Neural cell (in vitro differentiated cells): ENCODE measurements around the gene DNAJC15. TPM values are rescaled to one million over a fixed set of nuclear protein-coding genes. Genes with fewer than 3 reads are reported as not detected.

ENCODE experiments used
- H2AFZ ChIP-seq: fragments of 200-600, 300-800 bp; sonication (generic), shearing (Covaris generic); 2 replicates; pipeline ENCODE4 v1.6.0; 2014; ENCODE audit warnings: low read depth, mild to moderate bottlenecking, antibody characterized with exemption, low read length, moderate library complexity
- H3F3A ChIP-seq: fragments of 200-600 bp; shearing (Covaris generic); 2 replicates; pipeline ENCODE4 v1.6.1; 2016; ENCODE audit warnings: mild to moderate bottlenecking, moderate library complexity, mixed read lengths, antibody characterized with exemption, low read length; ENCODE audit not compliant: insufficient read depth, poor library complexity, severe bottlenecking
- H3K27ac ChIP-seq: fragments of 200-600, 300-800 bp; sonication (generic), shearing (Covaris generic); 2 replicates; pipeline ENCODE4 v1.5.1; 2014; ENCODE audit warnings: mild to moderate bottlenecking, low read length, moderate library complexity
- H3K27me3 ChIP-seq: fragments of 300-800, 200-600 bp; sonication (generic), shearing (Covaris generic); 2 replicates; pipeline ENCODE4 v1.6.0; 2014; ENCODE audit warnings: mild to moderate bottlenecking, low read depth, low read length, moderate library complexity; ENCODE audit not compliant: insufficient read depth
- H3K36me3 ChIP-seq: fragments of 300-800, 200-600 bp; sonication (generic), shearing (Covaris generic); 2 replicates; pipeline ENCODE4 v1.5.1; 2014; ENCODE audit warnings: mild to moderate bottlenecking, antibody characterized with exemption, low read length, moderate library complexity; ENCODE audit not compliant: insufficient read depth
- H3K4me2 ChIP-seq: fragments of 300-800, 200-600 bp; sonication (generic), shearing (Covaris generic); 2 replicates; pipeline ENCODE4 v1.6.0; 2014; ENCODE audit warnings: mild to moderate bottlenecking, low read length
- H3K4me3 ChIP-seq: fragments of 300-800, 200-600 bp; sonication (generic), shearing (Covaris generic); 2 replicates; pipeline ENCODE4 v1.5.1; 2014; ENCODE audit warnings: mild to moderate bottlenecking, low read length, moderate library complexity
- H3K79me2 ChIP-seq: fragments of 200-600 bp; shearing (Covaris generic); replicated peaks from 2 replicates; pipeline ENCODE4 v1.6.0; 2014; ENCODE audit warnings: mild to moderate bottlenecking, low read length, moderate library complexity; ENCODE audit not compliant: insufficient read depth
- H3K9ac ChIP-seq: fragments of 300-800, 200-600 bp; sonication (generic), shearing (Covaris generic); 2 replicates; pipeline ENCODE4 v1.6.1; 2016; ENCODE audit warnings: mild to moderate bottlenecking, low read length, mixed read lengths
- H3K9me2 ChIP-seq: fragments of 200-600 bp; shearing (Covaris generic); 2 replicates; pipeline ENCODE4 v1.6.1; 2016; ENCODE audit warnings: mild to moderate bottlenecking, low read length, mixed read lengths; ENCODE audit not compliant: insufficient read depth
- H3K9me3 ChIP-seq: fragments of 200-600, 300-800 bp; sonication (generic), shearing (Covaris generic); 2 replicates; pipeline ENCODE4 v1.6.1; 2016; ENCODE audit warnings: mild to moderate bottlenecking, mixed run types, low read length, moderate library complexity, mixed read lengths
- H4K20me1 ChIP-seq: fragments of 200-600 bp; shearing (Covaris generic); 2 replicates; pipeline ENCODE4 v1.6.1; 2016; ENCODE audit warnings: mild to moderate bottlenecking, mixed run types; ENCODE audit not compliant: insufficient read depth
- EP300 ChIP-seq: fragments of 450-650 bp; conservative IDR thresholded peaks from 2 replicates; pipeline ENCODE4 v1.6.1; 2014; ENCODE audit warnings: antibody characterized with exemption, mild to moderate bottlenecking, moderate library complexity; ENCODE audit not compliant: poor library complexity, severe bottlenecking
- EZH2 ChIP-seq: fragments of 200-600, 300-800 bp; shearing (Covaris generic), sonication (generic); IDR thresholded peaks from 2 replicates; pipeline ENCODE4 v1.6.1; 2014; ENCODE audit warnings: antibody characterized with exemption, low read length, borderline replicate concordance, mild to moderate bottlenecking; ENCODE audit not compliant: insufficient read depth, poor library complexity, severe bottlenecking
- MXI1 ChIP-seq: fragments of 450-650 bp; conservative IDR thresholded peaks from 2 replicates; pipeline ENCODE4 v1.6.1; 2014; ENCODE audit warnings: antibody characterized with exemption, mild to moderate bottlenecking; ENCODE audit not compliant: poor library complexity, severe bottlenecking
- POLR2AphosphoS5 ChIP-seq: IDR thresholded peaks from 2 replicates; pipeline ENCODE4 v1.6.1; 2012
- RAD21 ChIP-seq: fragments of 450-650 bp; conservative IDR thresholded peaks from 2 replicates; pipeline ENCODE4 v1.6.1; 2014; ENCODE audit warnings: antibody characterized with exemption, mild to moderate bottlenecking, moderate library complexity
- SMC3 ChIP-seq: fragments of 450-650 bp; conservative IDR thresholded peaks from 2 replicates; pipeline ENCODE4 v1.6.1; 2014; ENCODE audit warnings: antibody characterized with exemption, mild to moderate bottlenecking, moderate library complexity; ENCODE audit not compliant: poor library complexity
- TAF1 ChIP-seq: IDR thresholded peaks from 2 replicates; pipeline ENCODE4 v1.6.1; 2012; ENCODE audit warnings: low read depth
- polyA plus RNA-seq: library from polyadenylated mRNA; depleted of rRNA; stranded (reverse); fragments of >200 nt; gene quantifications from 2 replicates; pipeline ENCODE4 v1.2.3, GENCODE V29; 2014
- TF ChIP-seq, protein P1 (sequence below): fragments of 450-650 bp; IDR thresholded peaks from 2 replicates; pipeline ENCODE4 v1.5.1; 2014; ENCODE audit warnings: antibody characterized with exemption, mild to moderate bottlenecking, moderate library complexity; ENCODE audit not compliant: poor library complexity, severe bottlenecking
- TF ChIP-seq, protein P2 (sequence below): IDR thresholded peaks from 2 replicates; pipeline ENCODE4 v1.6.1; 2012; ENCODE audit warnings: borderline replicate concordance

DNAJC15 gene
- polyA plus RNA-seq, 1 donor from 2014 or later = 0.84 TPM

DNA sequence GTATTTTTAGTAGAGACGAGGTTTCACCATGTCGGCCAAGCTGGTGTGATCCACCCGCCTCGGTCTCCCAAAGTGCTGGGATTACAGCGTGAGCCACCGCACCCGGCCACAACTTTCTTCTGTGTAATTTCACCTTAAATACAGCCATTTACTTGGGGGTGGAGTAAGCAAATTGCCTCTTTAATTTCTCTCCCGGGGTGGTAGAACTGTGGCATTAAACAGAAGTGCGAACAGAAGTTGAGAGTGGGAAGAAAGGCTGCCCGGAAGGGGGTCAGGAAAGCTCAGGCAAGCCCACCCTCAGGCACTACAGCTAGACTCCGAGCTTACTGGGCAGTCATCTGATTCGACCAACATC is 475 bp upstream of the DNAJC15 start:
- Histone ChIP-seq H3K9me3 (no peaks in the 10 kb centered on the region), H3K4me2 (no peak overlapping the region), H4K20me1 (no peaks in the 10 kb centered on the region), H3K27ac (no peak overlapping the region), H2AFZ (no peak overlapping the region), H3F3A (no peaks in the 10 kb centered on the region), H3K27me3 (no peaks in the 10 kb centered on the region), H3K36me3 (no peaks in the 10 kb centered on the region), H3K4me3 (no peak overlapping the region), H3K9me2 (no peaks in the 10 kb centered on the region), H3K79me2 (no peaks in the 10 kb centered on the region), H3K9ac (no peak overlapping the region)
- TF ChIP-seq, protein P1, sequence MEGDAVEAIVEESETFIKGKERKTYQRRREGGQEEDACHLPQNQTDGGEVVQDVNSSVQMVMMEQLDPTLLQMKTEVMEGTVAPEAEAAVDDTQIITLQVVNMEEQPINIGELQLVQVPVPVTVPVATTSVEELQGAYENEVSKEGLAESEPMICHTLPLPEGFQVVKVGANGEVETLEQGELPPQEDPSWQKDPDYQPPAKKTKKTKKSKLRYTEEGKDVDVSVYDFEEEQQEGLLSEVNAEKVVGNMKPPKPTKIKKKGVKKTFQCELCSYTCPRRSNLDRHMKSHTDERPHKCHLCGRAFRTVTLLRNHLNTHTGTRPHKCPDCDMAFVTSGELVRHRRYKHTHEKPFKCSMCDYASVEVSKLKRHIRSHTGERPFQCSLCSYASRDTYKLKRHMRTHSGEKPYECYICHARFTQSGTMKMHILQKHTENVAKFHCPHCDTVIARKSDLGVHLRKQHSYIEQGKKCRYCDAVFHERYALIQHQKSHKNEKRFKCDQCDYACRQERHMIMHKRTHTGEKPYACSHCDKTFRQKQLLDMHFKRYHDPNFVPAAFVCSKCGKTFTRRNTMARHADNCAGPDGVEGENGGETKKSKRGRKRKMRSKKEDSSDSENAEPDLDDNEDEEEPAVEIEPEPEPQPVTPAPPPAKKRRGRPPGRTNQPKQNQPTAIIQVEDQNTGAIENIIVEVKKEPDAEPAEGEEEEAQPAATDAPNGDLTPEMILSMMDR = no peak
- TF ChIP-seq EZH2 (no peak), RAD21 (no peak), EP300 (no peak), MXI1 (no peak), POLR2AphosphoS5 (no peak), TAF1 (no peak), SMC3 (no peak)
- TF ChIP-seq, protein P2, sequence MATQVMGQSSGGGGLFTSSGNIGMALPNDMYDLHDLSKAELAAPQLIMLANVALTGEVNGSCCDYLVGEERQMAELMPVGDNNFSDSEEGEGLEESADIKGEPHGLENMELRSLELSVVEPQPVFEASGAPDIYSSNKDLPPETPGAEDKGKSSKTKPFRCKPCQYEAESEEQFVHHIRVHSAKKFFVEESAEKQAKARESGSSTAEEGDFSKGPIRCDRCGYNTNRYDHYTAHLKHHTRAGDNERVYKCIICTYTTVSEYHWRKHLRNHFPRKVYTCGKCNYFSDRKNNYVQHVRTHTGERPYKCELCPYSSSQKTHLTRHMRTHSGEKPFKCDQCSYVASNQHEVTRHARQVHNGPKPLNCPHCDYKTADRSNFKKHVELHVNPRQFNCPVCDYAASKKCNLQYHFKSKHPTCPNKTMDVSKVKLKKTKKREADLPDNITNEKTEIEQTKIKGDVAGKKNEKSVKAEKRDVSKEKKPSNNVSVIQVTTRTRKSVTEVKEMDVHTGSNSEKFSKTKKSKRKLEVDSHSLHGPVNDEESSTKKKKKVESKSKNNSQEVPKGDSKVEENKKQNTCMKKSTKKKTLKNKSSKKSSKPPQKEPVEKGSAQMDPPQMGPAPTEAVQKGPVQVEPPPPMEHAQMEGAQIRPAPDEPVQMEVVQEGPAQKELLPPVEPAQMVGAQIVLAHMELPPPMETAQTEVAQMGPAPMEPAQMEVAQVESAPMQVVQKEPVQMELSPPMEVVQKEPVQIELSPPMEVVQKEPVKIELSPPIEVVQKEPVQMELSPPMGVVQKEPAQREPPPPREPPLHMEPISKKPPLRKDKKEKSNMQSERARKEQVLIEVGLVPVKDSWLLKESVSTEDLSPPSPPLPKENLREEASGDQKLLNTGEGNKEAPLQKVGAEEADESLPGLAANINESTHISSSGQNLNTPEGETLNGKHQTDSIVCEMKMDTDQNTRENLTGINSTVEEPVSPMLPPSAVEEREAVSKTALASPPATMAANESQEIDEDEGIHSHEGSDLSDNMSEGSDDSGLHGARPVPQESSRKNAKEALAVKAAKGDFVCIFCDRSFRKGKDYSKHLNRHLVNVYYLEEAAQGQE = no peak

DNA sequence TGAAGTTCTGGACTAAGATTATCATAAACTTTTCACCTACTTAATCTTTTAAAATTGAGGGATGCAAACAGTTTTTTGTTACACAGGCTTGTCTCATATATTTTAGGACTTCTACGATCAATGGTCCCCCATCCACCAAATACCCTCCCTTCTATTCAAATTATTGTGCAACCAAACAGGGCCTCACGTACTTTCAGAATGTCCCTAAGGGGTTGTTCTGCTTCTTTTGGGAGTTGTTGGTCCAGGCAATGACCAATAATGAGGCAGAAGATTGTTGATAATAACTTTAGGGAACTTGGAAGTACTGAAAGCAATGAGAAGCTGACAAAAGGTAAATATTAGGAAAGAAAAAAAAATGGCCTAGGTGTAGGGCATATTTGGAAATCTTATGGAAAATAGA is 2.9 kb downstream of the DNAJC15 start:
- no peaks in the 10 kb centered on the region for H3K36me3 ChIP-seq
- H4K20me1 ChIP-seq = no peaks in the 10 kb centered on the region
- TF ChIP-seq, protein P1 = no peak
- TF ChIP-seq MXI1 = no peak
- no peak for TF ChIP-seq EP300
- no peak for TF ChIP-seq EZH2
- TF ChIP-seq POLR2AphosphoS5 = no peak
- TF ChIP-seq TAF1 = no peak
- TF ChIP-seq RAD21 = no peak
- no peak for TF ChIP-seq SMC3
- TF ChIP-seq, protein P2 = no peak
- H3K27me3 ChIP-seq = no peaks in the 10 kb centered on the region
- no peaks in the 10 kb centered on the region for H3K79me2 ChIP-seq
- no peak overlapping the region for H2AFZ ChIP-seq
- no peak overlapping the region for H3K9ac ChIP-seq
- H3F3A ChIP-seq = no peaks in the 10 kb centered on the region
- no peak overlapping the region for H3K4me3 ChIP-seq
- H3K27ac ChIP-seq = no peak overlapping the region
- no peak overlapping the region for H3K4me2 ChIP-seq
- H3K9me2 ChIP-seq = no peaks in the 10 kb centered on the region
- no peaks in the 10 kb centered on the region for H3K9me3 ChIP-seq
